Daoy (cell line): ENCODE results near the gene ADGRF4. TPM values are rescaled to one million over a fixed set of nuclear protein-coding genes. Genes with fewer than 3 reads are reported as not detected.
A peak's percentile ranks its signal among the peaks of the same experiment; 100 is the strongest.

Source experiments
- DNase-seq: peaks from one replicate; pipeline ENCODE4 v3.0.0-alpha.2; 2015; ENCODE audit warnings: low read depth
- total RNA-seq: library from RNA; depleted of rRNA; stranded (reverse); fragments of >200 nt; shearing (Covaris generic); gene quantifications from 2 replicates; pipeline ENCODE4 v1.2.3, GENCODE V29; 2014; rRNA removed

Gene ADGRF4
- total RNA-seq = 2.7 TPM in 2 replicates

GRCh38 chr6:47698342-47698787, at the start of gene ADGRF4:
TSS of gene ADGRF4 (plus strand) at chr6:47698580. CDS start at chr6:47707246, 8,666 bp downstream.
- DNase-seq = peak; percentile 84

GRCh38 chr6:47650553-47651432, 47.6 kb upstream of the ADGRF4 start:
- no peak for DNase-seq

GRCh38 chr6:47651505-47651944, 46.9 kb upstream of the ADGRF4 start:
- peak; percentile 53 for DNase-seq

- no peak for DNase-seq
Observed at GRCh38 chr6:47653706-47654105, 44.7 kb upstream of the ADGRF4 start.

- DNase-seq = no peak
Observed at GRCh38 chr6:47654255-47654654, 44.1 kb upstream of the ADGRF4 start.

GRCh38 chr6:47655719-47656595, 42.4 kb upstream of the ADGRF4 start:
- peak; percentile 85 for DNase-seq

GRCh38 chr6:47661960-47662359, 36.4 kb upstream of the ADGRF4 start:
- DNase-seq = no peak

- no peak for DNase-seq
Observed at GRCh38 chr6:47663462-47664216, 34.7 kb upstream of the ADGRF4 start.

- no peak for DNase-seq
Observed at GRCh38 chr6:47665112-47665511, 33.3 kb upstream of the ADGRF4 start.

GRCh38 chr6:47669684-47670513, 28.5 kb upstream of the ADGRF4 start:
- peak; percentile 11 for DNase-seq

- DNase-seq = no peak
Observed at GRCh38 chr6:47670851-47671250, 27.5 kb upstream of the ADGRF4 start.

- no peak for DNase-seq
Observed at GRCh38 chr6:47671777-47672176, 26.6 kb upstream of the ADGRF4 start.

- no peak for DNase-seq
Observed at GRCh38 chr6:47672816-47673215, 25.6 kb upstream of the ADGRF4 start.

- no peak for DNase-seq
Observed at GRCh38 chr6:47674673-47675072, 23.7 kb upstream of the ADGRF4 start.

- DNase-seq = no peak
Observed at GRCh38 chr6:47677381-47678100, 20.8 kb upstream of the ADGRF4 start.

GRCh38 chr6:47678739-47679138, 19.6 kb upstream of the ADGRF4 start:
- no peak for DNase-seq

GRCh38 chr6:47679322-47679906, 19.0 kb upstream of the ADGRF4 start:
- no peak for DNase-seq

GRCh38 chr6:47680051-47680450, 18.3 kb upstream of the ADGRF4 start:
- no peak for DNase-seq

- no peak for DNase-seq
Observed at GRCh38 chr6:47680724-47681123, 17.7 kb upstream of the ADGRF4 start.
